GM12878 (cell line): ENCODE measurements around the gene OIT3. TPM values are rescaled to one million over a fixed set of nuclear protein-coding genes. Genes with fewer than 3 reads are reported as not detected.

Source experiments
- ATAC-seq: fragments of 200-7000 bp; cut with Tn5 transposase; 3 replicates; pipeline ENCODE4 v1.9.1; 2020; ENCODE audit warnings: mild to moderate bottlenecking, moderate library complexity
- BruUV-seq: library from RNA; stranded (reverse); fragments of 400-500 nt; replicated peaks from 2 replicates; lab custom pipeline; 2021; lab: Mats Ljungman, UMichigan
- CTCF ChIA-PET: fragments of 300-600 bp; sonication (Branson Sonifier 250); formaldehyde crosslinking; extraction: SDS; loops from one replicate; lab custom pipeline; 2021; ENCODE audit warnings: inconsistent platforms; lab: Yijun Ruan, JAX
- POLR2A ChIA-PET: fragments of 350-600 bp; formaldehyde crosslinking; extraction: SDS; loops from one replicate; lab custom pipeline; 2021; ENCODE audit warnings: inconsistent platforms; lab: Charles Lee
- RAD21 ChIA-PET: fragments of 300-600 bp; sonication (Branson Sonifier 250); formaldehyde crosslinking; loops from one replicate; lab custom pipeline; 2023; ENCODE audit warnings: antibody characterized with exemption; ENCODE audit not compliant: unreplicated experiment; lab: Charles Lee
- SMC1A ChIA-PET: fragments of 300-600 bp; sonication (Branson Sonifier 250); formaldehyde crosslinking; loops from one replicate; lab custom pipeline; 2023; ENCODE audit not compliant: unreplicated experiment, uncharacterized antibody; lab: Charles Lee
- DNase-seq: peaks from one replicate; pipeline ENCODE4 v3.0.0-alpha.2; 2011; ENCODE audit warnings: low read depth, low spot score
- FAIRE-seq: peaks from 3 replicates; lab custom pipeline; 2011; peaks lifted over from hg19 to GRCh38; lab: Jason Lieb, UNC
- H2AFZ ChIP-seq: 2 replicates; pipeline ENCODE4 v1.6.0; 2011; ENCODE audit warnings: low read depth, low read length, control low read depth; ENCODE audit not compliant: control insufficient read depth
- H3K27ac ChIP-seq: 2 replicates; pipeline ENCODE4 v1.5.1; 2011; ENCODE audit warnings: control low read depth; ENCODE audit not compliant: control insufficient read depth, insufficient read depth
- H3K27me3 ChIP-seq, 2 experiments: replicated peaks in 1 of 2; 2 replicates each; pipeline versions ENCODE4 v1.6.0 to v1.6.1; 2011; ENCODE audit warnings: low read length in 1 of 2; ENCODE audit not compliant: control insufficient read depth in 2 of 2, insufficient read depth in 2 of 2
- H3K36me3 ChIP-seq, 2 experiments: 2 replicates each; pipeline ENCODE4 v1.5.1; 2011; ENCODE audit warnings: low read length in 1 of 2; ENCODE audit not compliant: control insufficient read depth in 2 of 2, insufficient read depth in 2 of 2
- H3K4me1 ChIP-seq: 2 replicates; pipeline ENCODE4 v1.6.1; 2011; ENCODE audit warnings: mild to moderate bottlenecking, low read length, moderate library complexity, mixed read lengths; ENCODE audit not compliant: control insufficient read depth, insufficient read depth
- H3K4me2 ChIP-seq: 2 replicates; pipeline ENCODE4 v1.6.0; 2011; ENCODE audit warnings: control low read depth; ENCODE audit not compliant: control insufficient read depth, insufficient read depth
- H3K4me3 ChIP-seq: fragments of 200-600 bp; sonication (generic); 2 replicates; pipeline ENCODE4 v1.5.1; 2016
- H3K79me2 ChIP-seq: 2 replicates; pipeline ENCODE4 v1.6.0; 2011; ENCODE audit warnings: low read length; ENCODE audit not compliant: control insufficient read depth, insufficient read depth
- H3K9ac ChIP-seq: 2 replicates; pipeline ENCODE4 v1.8.0; 2011; ENCODE audit warnings: low read length, control low read depth, mixed read lengths; ENCODE audit not compliant: control insufficient read depth, insufficient read depth
- H3K9me3 ChIP-seq: replicated peaks from 3 replicates; pipeline ENCODE4 v1.5.1; 2011; ENCODE audit warnings: mild to moderate bottlenecking, low read length; ENCODE audit not compliant: control insufficient read depth, insufficient read depth
- H4K20me1 ChIP-seq: 2 replicates; pipeline ENCODE4 v1.6.0; 2011; ENCODE audit not compliant: control insufficient read depth, insufficient read depth
- BHLHE40 ChIP-seq, 2 experiments: fragments of 450-650 bp in 1 of 2; IDR thresholded peaks; 2 replicates each; pipeline ENCODE4 v1.6.1; 2011 to 2017; ENCODE audit warnings: low read depth in 2 of 2, borderline replicate concordance in 1 of 2, improper control_type of control experiment in 1 of 2, low read length in 1 of 2, mild to moderate bottlenecking in 1 of 2
- CBX3 ChIP-seq: fragments of 200-600 bp; sonication (generic); IDR thresholded peaks from 2 replicates; pipeline ENCODE4 v1.6.1; 2016; ENCODE audit warnings: low read depth, borderline replicate concordance
- CUX1 ChIP-seq: IDR thresholded peaks from 2 replicates; pipeline ENCODE4 v1.6.1; 2012; ENCODE audit warnings: improper control_type of control experiment, low read depth, low read length; ENCODE audit not compliant: insufficient replicate concordance
- FOXM1 ChIP-seq: IDR thresholded peaks from 2 replicates; pipeline ENCODE4 v1.6.1; 2012; ENCODE audit warnings: low read depth, mild to moderate bottlenecking, inconsistent platforms, low read length, moderate library complexity
- HDGF ChIP-seq: fragments of 450-650 bp; IDR thresholded peaks from 2 replicates; pipeline ENCODE4 v1.6.1; 2016; ENCODE audit warnings: antibody characterized with exemption
- KDM1A ChIP-seq: fragments of 200-600 bp; sonication (generic); IDR thresholded peaks from 2 replicates; pipeline ENCODE4 v1.6.1; 2016; ENCODE audit warnings: borderline replicate concordance
- NFYA ChIP-seq: IDR thresholded peaks from 2 replicates; pipeline ENCODE4 v1.6.1; 2011; ENCODE audit warnings: low read depth, mild to moderate bottlenecking, low read length, improper control_type of control experiment, borderline replicate concordance
- NRF1 ChIP-seq: conservative IDR thresholded peaks from 2 replicates; pipeline ENCODE4 v1.6.1; 2011; ENCODE audit warnings: mild to moderate bottlenecking, low read depth, low read length, improper control_type of control experiment
- PBX3 ChIP-seq: IDR thresholded peaks from 2 replicates; pipeline ENCODE4 v1.6.1; 2011; ENCODE audit warnings: mild to moderate bottlenecking, low read depth, low read length, moderate library complexity; ENCODE audit not compliant: insufficient replicate concordance
- POLR2AphosphoS2 ChIP-seq: IDR thresholded peaks from 2 replicates; pipeline ENCODE4 v1.6.1; 2011; ENCODE audit warnings: low read depth, mild to moderate bottlenecking, low read length, improper control_type of control experiment, moderate library complexity
- TCF3 ChIP-seq: IDR thresholded peaks from 2 replicates; pipeline ENCODE4 v1.6.1; 2012; ENCODE audit warnings: low read depth, mild to moderate bottlenecking, low read length, borderline replicate concordance; ENCODE audit not compliant: insufficient read depth
- TCF7 ChIP-seq: IDR thresholded peaks from 2 replicates; pipeline ENCODE4 v1.6.1; 2014; ENCODE audit warnings: antibody characterized with exemption, borderline replicate concordance
- USF1 ChIP-seq: IDR thresholded peaks from 2 replicates; pipeline ENCODE4 v1.6.1; 2011; ENCODE audit warnings: borderline replicate concordance, low read depth, mild to moderate bottlenecking, moderate library complexity, mixed read lengths, low read length; ENCODE audit not compliant: insufficient read depth; ENCODE audit errors: extremely low read length
- WGBS: methylation state at CpG from one replicate; pipeline ENCODE4 v1.1.6; 2016; ENCODE audit warnings: low lambda C conversion rate; ENCODE audit not compliant: insufficient replicate concordance, insufficient coverage; ENCODE audit errors: missing lambda C conversion rate; 5-methylcytosine and 5-hydroxymethylcytosine counted together
- in situ Hi-C: fragments of 300-500 bp; cut with MboI; formaldehyde crosslinking; loops from 9 replicates; pipeline ENCODE4 v1.14.3; 2018; ENCODE audit warnings: mixed read lengths
- intact Hi-C: fragments of 100-400 bp; cut with micrococcal nuclease; formaldehyde crosslinking; loops from one replicate; pipeline ENCODE4 v1.14.2; 2022; ENCODE audit not compliant: unreplicated experiment
- polyA plus RNA-seq, 11 experiments: library from polyadenylated mRNA; depleted of rRNA in 4 of 11; unstranded in 6 of 11; stranded (reverse) in 5 of 11; fragments of >200 nt; fragmentation: Nextera tagmentation in 4 of 11; fragmentation: Illumina TruSeq in 1 of 11; extraction: Ambion mirVana in 4 of 11; extraction: Trizol in 1 of 11; gene quantifications; 1 replicate in 1 of 11; 2 replicates in 10 of 11; pipeline versions ENCODE4 v1.2.1 to v1.2.3, GENCODE V29; 2011 to 2016; ENCODE audit warnings: inconsistent platforms in 2 of 11, missing spikeins in 2 of 11, low read depth in 1 of 11
- total RNA-seq, 4 experiments: library from RNA; depleted of rRNA in 3 of 4; stranded (reverse); fragments of >200 nt in 3 of 4; fragmentation: Illumina TruSeq in 1 of 4; extraction: Trizol in 1 of 4; gene quantifications; 2 replicates each; pipeline versions ENCODE4 v1.2.1 to v1.2.3, GENCODE V29; 2013 to 2021
- TF ChIP-seq, protein P1 (sequence below): fragments of 450-650 bp; IDR thresholded peaks from 2 replicates; pipeline ENCODE4 v1.6.1; 2017; ENCODE audit warnings: mild to moderate bottlenecking, low read depth, inconsistent platforms; ENCODE audit not compliant: poor library complexity, severe bottlenecking

Gene OIT3
- total and polyA plus RNA-seq, 10 of the 15 experiments (the other 5 are each of a cell fraction or from before 2014, with no cell fraction given): not detected

DNA sequence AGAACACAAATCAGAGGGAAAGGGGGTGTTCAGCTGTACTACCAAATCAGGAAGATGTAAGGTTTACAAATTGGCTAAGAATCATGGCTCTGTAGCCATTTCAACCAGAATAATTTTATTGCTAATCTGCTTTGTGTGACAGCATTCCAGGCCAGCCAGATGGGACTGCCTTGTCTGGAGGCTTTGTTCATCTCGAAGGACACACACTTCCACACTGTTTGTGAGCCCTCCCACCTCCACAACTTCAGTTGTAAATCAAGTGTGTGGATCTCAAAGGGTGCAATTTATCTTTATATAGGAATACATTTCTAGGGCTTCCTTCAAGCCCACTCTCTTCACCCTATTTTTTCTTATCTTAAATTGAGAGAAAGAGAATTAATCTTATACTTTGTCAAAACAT is 6.9 kb upstream of the OIT3 start:
- no peak overlapping the region for H3K27ac ChIP-seq
- CTCF ChIA-PET: interaction anchor here (1.8 kb wide), 1 partner anchor 11 kb away, joined by 5 read pairs; no protein-coding TSS in a partner anchor
- H3K36me3 ChIP-seq: no peaks in the 10 kb centered on the region
- FAIRE-seq (no peak), ATAC-seq (no peak), DNase-seq (no peak)
- POLR2A ChIA-PET: interaction anchor here (0.6 kb wide), 1 partner anchor 199 kb away, joined by 3 read pairs; no protein-coding TSS in a partner anchor
- no peaks in the 10 kb centered on the region for H3K4me1 ChIP-seq
- BruUV-seq: no TSS peak
- H3K9ac ChIP-seq: no peak overlapping the region
- H3K4me2 ChIP-seq: no peak overlapping the region
- no peaks in the 10 kb centered on the region for H3K27me3 ChIP-seq
- SMC1A ChIA-PET: no interaction called here
- no peak overlapping the region for H2AFZ ChIP-seq
- intact Hi-C loops (no loop called here), in situ Hi-C loops (no loop called here)
- 100% methylated on average over 1 of the region's 1 CpG for WGBS
- no peak for TF ChIP-seq BHLHE40 (IDR thresholded peaks at IDR 0.05; ENCODE audit: borderline replicate concordance in 1 of 2, low read depth in 2 of 2, low read length in 1 of 2)
- no peak for TF ChIP-seq NRF1
- TF ChIP-seq CBX3: no peak
- TF ChIP-seq TCF3: no peak
- no peak for TF ChIP-seq HDGF
- no peak for TF ChIP-seq POLR2AphosphoS2
- no peak for TF ChIP-seq TCF7
- no peak for TF ChIP-seq FOXM1
- no peak for TF ChIP-seq USF1
- no peak for TF ChIP-seq KDM1A
- TF ChIP-seq CUX1: no peak
- TF ChIP-seq NFYA: no peak
- TF ChIP-seq, protein P1, sequence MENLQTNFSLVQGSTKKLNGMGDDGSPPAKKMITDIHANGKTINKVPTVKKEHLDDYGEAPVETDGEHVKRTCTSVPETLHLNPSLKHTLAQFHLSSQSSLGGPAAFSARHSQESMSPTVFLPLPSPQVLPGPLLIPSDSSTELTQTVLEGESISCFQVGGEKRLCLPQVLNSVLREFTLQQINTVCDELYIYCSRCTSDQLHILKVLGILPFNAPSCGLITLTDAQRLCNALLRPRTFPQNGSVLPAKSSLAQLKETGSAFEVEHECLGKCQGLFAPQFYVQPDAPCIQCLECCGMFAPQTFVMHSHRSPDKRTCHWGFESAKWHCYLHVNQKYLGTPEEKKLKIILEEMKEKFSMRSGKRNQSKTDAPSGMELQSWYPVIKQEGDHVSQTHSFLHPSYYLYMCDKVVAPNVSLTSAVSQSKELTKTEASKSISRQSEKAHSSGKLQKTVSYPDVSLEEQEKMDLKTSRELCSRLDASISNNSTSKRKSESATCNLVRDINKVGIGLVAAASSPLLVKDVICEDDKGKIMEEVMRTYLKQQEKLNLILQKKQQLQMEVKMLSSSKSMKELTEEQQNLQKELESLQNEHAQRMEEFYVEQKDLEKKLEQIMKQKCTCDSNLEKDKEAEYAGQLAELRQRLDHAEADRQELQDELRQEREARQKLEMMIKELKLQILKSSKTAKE: no peak
- no peak for TF ChIP-seq PBX3
- no peaks in the 10 kb centered on the region for H4K20me1 ChIP-seq
- RAD21 ChIA-PET: no interaction called here
- H3K4me3 ChIP-seq: no peak overlapping the region
- H3K9me3 ChIP-seq: no peaks in the 10 kb centered on the region
- H3K79me2 ChIP-seq: no peaks in the 10 kb centered on the region
